HFFc6 (cell line): ENCODE results near the gene ACTR1A. TPM values are rescaled to one million over a fixed set of nuclear protein-coding genes. Genes with fewer than 3 reads are reported as not detected.
A peak's percentile ranks its signal among the peaks of the same experiment; 100 is the strongest.
"Not testable (repeated sequence)": the region's sequence is repeated elsewhere in the genome, so short reads cannot be mapped to it uniquely, and the experiment has no call there.

ENCODE experiments used
- DNase-seq: peaks from one replicate; pipeline ENCODE4 v3.0.0-alpha.2; 2018
- H3K27ac Mint-ChIP-seq: 2 replicates; pipeline ENCODE4 v1.8.0; 2020; ENCODE audit warnings: mild to moderate bottlenecking, mixed read lengths
- H3K27me3 Mint-ChIP-seq: 2 replicates; pipeline ENCODE4 v1.8.0; 2021; ENCODE audit warnings: mild to moderate bottlenecking, moderate library complexity, mixed read lengths; ENCODE audit not compliant: insufficient read depth
- H3K36me3 Mint-ChIP-seq: 2 replicates; pipeline ENCODE4 v1.8.0; 2021; ENCODE audit warnings: low read depth, mixed read lengths
- H3K4me1 Mint-ChIP-seq: 2 replicates; pipeline ENCODE4 v1.8.0; 2020; ENCODE audit warnings: low read depth, mixed read lengths
- H3K4me3 Mint-ChIP-seq: 2 replicates; pipeline ENCODE4 v1.8.0; 2020; ENCODE audit warnings: mild to moderate bottlenecking, moderate library complexity, mixed read lengths
- H3K9me3 Mint-ChIP-seq: 2 replicates; pipeline ENCODE4 v1.8.0; 2020; ENCODE audit warnings: mild to moderate bottlenecking, mixed read lengths
- CTCF ChIP-seq: fragments of 200-600 bp; sonication (generic); IDR thresholded peaks from 2 replicates; pipeline ENCODE4 v1.5.0; 2021; ENCODE audit warnings: antibody characterized with exemption, mild to moderate bottlenecking
- total RNA-seq, 6 experiments: library from RNA; stranded (reverse); fragmentation: NEBNext Ultra II Directional; extraction: Animal tissue kit (Norgen Biotek cat#: 25700); gene quantifications; 2 replicates in 1 of 6; 3 replicates in 5 of 6; pipeline ENCODE4 v1.2.3, GENCODE V29; 2021

The ACTR1A gene
- total RNA-seq, 6 experiments from 2014 or later = 125 to 175 (median 152) TPM

DNA sequence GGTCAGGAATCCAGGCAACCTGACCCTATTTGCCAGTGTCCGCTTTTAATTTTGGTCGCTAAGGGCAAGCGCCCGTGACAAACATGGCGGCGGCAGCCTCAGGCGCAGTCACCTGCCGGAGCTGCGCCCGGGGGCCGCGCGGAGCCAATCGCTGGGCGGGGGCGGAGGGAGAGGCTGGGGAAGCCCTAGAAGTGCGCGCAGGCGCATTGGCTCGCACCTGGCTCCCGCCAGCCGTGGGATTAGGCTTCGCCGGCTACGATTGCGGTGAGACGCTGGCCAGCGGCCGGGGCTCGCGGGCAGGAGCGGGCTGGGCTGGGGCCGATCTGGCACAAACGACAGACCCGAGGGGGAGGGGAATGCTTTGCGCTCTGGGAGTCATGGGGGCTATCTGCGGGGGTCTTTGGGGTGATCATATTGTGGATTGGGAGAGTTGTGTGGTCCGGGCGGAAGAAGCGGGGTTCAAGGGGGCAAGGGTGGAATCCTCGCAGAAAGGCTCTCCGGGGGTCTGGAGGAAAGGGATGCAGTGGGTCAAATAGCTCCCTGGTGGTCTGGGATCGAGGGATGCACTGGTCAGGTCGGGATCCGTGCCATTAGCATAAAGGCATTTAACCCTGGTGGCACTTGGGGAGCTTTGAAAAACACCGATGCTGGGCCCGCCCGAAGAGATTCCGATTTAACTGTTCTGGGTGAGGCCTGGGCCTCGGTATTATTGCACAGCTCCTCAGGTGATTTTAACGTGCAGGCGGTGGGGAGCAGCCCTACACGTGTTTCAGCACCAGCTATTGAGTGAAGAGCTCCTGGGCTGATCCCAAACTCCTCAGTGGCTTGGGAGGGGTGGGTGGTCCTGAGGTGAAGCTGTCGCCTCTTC lies 41.1 kb downstream of the ACTR1A start:
- H3K9me3 Mint-ChIP-seq = no peaks in the 10 kb centered on the region
- H3K4me1 Mint-ChIP-seq = peaks cover 23% of the 10 kb centered on the region
- TF ChIP-seq CTCF = no peak
- H3K27ac Mint-ChIP-seq = no peak overlapping the region
- no peaks in the 10 kb centered on the region for H3K36me3 Mint-ChIP-seq
- DNase-seq = peak; percentile 60
- peaks cover 9% of the 10 kb centered on the region for H3K27me3 Mint-ChIP-seq
- H3K4me3 Mint-ChIP-seq = peak overlapping the region; percentile 89

DNA sequence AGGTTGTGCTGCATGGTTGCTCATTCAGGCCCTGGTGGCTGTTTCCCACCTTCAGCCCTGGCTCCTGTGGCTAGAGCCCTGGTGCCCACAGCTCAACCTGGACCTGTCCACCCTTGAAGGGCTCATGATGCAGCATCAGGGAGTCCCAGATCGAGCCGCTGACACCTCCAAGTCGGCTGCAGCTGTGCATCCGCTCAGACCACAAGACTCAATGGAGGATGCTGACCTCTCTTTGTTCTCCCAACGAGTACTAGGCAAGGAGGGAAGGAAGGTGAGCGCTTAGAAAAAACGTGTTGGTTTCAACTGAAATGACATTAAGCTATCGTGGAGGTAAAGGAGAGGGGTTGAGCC lies 41.7 kb downstream of the ACTR1A start:
- Mint-ChIP-seq H3K36me3 (no peaks in the 10 kb centered on the region), H3K4me3 (peak overlapping the region; percentile 89), H3K27ac (no peak overlapping the region), H3K27me3 (peaks cover 9% of the 10 kb centered on the region), H3K9me3 (no peaks in the 10 kb centered on the region), H3K4me1 (peaks cover 29% of the 10 kb centered on the region)
- DNase-seq = no peak
- TF ChIP-seq CTCF = no peak

- TF ChIP-seq CTCF = no peak
- peaks cover 8% of the 10 kb centered on the region for H3K27me3 Mint-ChIP-seq
- H3K4me1 Mint-ChIP-seq = peaks cover 50% of the 10 kb centered on the region
- H3K4me3 Mint-ChIP-seq = no peak overlapping the region
- H3K27ac Mint-ChIP-seq = no peak overlapping the region
- DNase-seq = no peak
- no peaks in the 10 kb centered on the region for H3K9me3 Mint-ChIP-seq
- H3K36me3 Mint-ChIP-seq = no peaks in the 10 kb centered on the region
Measured at GRCh38 chr10:102458656-102459055, 43.9 kb downstream of the ACTR1A start.

DNA sequence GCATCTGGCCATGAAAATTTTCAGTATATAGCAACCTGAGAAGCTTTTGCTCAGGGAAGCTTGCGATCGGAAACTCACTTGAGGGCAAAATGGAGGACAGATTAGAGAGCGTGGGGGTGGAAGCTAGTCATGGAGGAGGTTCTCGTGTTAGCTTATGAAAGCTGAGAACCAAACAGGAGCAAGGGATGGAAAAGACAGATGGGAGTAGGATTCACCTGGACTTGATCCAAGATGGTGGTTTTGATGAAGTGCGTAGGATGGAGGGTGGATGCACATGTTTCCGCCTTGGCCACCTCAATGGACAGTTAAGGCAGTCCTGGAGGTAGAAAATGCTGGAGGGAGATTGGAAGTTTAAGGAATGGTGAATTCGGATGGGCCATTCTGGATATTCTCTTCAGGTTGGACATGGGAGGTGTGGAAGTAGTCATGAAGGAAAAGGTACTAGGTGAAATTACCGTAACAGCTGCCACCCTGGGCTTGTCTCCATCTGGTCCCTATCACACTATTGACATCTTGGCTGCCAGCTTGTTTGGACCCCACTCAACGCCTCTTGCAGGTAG lies 44.8 kb downstream of the ACTR1A start:
- no peak for TF ChIP-seq CTCF
- Mint-ChIP-seq H3K4me1 (peaks cover 58% of the 10 kb centered on the region), H3K4me3 (no peak overlapping the region), H3K27ac (no peak overlapping the region), H3K27me3 (peaks cover 11% of the 10 kb centered on the region), H3K36me3 (peaks cover 5% of the 10 kb centered on the region; the same call in 1 of the 2 replicates), H3K9me3 (no peaks in the 10 kb centered on the region)
- DNase-seq = no peak

DNA sequence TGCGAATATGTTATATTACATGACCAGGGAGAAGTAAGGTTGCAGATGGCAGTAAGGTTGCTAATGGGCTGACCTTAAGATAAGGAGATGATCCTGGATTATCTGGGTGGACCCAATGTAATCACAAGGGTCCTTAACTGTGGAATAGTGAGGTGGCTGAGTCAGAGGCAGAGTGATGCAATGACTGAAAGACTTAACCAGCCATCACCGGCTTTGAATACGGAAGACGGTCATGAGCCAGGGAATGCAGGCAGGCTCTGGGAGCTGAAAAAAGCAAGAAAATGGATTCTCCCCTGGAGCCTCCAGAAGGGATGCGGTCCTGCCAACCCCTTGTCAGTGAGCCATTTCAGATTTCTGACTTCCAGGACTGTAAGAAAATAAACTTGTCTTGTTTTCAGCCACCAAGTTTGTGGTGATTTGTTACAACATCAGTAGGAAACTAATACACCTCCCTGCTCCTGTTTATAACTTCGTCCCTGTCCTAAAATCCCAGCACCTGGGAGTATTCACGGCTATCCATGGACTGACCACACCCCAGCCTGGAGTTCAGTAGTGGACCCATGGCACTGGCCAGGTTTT lies 46.5 kb downstream of the ACTR1A start:
- Mint-ChIP-seq H3K36me3 (peaks cover 5% of the 10 kb centered on the region; the same call in 1 of the 2 replicates), H3K27me3 (peaks cover 11% of the 10 kb centered on the region)
- peak; percentile 67 for DNase-seq

DNA sequence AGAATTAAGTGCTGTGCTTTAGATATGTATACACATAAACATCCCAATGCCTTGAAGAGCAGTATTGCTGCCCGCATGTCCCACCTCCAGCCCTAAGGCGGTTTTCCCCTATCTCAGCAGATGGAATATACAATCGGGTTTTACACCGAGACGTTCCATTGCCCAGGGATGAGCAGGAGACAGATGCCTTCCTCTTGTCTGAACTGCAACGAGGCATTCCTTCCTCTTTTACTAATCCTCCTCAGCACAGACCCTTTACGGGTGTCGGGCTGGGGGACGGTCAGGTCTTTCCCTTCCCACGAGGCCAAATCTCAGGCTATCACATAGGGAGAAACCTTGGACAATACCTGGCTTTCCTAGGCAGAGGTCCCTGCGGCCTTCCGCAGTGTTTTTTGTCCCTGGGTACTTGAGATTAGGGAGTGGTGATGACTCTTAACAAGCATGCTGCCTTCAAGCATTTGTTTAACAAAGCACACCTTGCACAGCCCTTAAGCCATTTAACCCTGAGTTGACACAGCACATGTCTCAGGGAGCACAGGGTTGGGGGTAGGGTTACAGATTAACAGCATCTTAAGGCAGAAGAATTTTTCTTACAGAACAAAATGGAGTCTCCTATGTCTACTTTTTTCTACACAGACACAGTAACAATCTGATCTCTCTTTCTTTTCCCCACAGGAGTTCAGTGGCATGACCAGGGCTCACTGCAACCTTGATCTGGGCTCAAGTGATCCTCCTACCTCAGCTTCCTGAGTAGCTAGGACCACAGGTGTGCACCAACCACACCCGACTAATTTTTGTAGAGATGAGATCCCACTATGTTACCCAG lies 47.6 kb downstream of the ACTR1A start:
- H3K36me3 Mint-ChIP-seq, H3K9me3 Mint-ChIP-seq, DNase-seq, H3K4me3 Mint-ChIP-seq: not testable (repeated sequence)
- H3K27ac Mint-ChIP-seq = peak overlapping the region; percentile 83
- H3K4me1 Mint-ChIP-seq = peaks cover 50% of the 10 kb centered on the region
- peaks cover 11% of the 10 kb centered on the region for H3K27me3 Mint-ChIP-seq

More for the DNA sequence above, 46.5 kb downstream of the ACTR1A start:
- Mint-ChIP-seq H3K4me1 (peaks cover 51% of the 10 kb centered on the region), H3K9me3 (no peaks in the 10 kb centered on the region), H3K4me3 (no peak overlapping the region), H3K27ac (peak overlapping the region; percentile 77)
- no peak for TF ChIP-seq CTCF
